ENCODE data around the gene TMCC1. TPM values are rescaled to one million over a fixed set of nuclear protein-coding genes. Genes with fewer than 3 reads are reported as not detected.

TMCC1 gene
- polyA plus RNA-seq, 2 of the 4 experiments (the other 2 are of a cell fraction) = 30.3 to 75.7 TPM

GRCh38 chr3:129603561-129603942 lies 290.0 kb downstream of the TMCC1 start:
- no peak for TF ChIP-seq FOSB (CRISPR knock-in tag; IDR thresholded peaks at IDR 0.05)
- no peak for TF ChIP-seq ZNF302 (CRISPR knock-in tag; IDR thresholded peaks at IDR 0.05)
- TF ChIP-seq CBX2 (IDR thresholded peaks at IDR 0.05; ENCODE audit: borderline replicate concordance, low read depth) = no peak
- no peak for TF ChIP-seq MAZ (IDR thresholded peaks at IDR 0.05; ENCODE audit: borderline replicate concordance, low read depth, low read length)
- no peak for TF ChIP-seq HOXB13 (CRISPR knock-in tag; IDR thresholded peaks at IDR 0.05; ENCODE audit: low read depth)
- no peak for TF ChIP-seq NFE2L2 (conservative IDR thresholded peaks at IDR 0.05; ENCODE audit: low read length)
- TF ChIP-seq ZFP36 (IDR thresholded peaks at IDR 0.05; ENCODE audit: borderline replicate concordance, partially characterized antibody) = no peak
- no peak for TF ChIP-seq SMC3 (IDR thresholded peaks at IDR 0.05)
- TF ChIP-seq GATA3 (IDR thresholded peaks at IDR 0.05; ENCODE audit: borderline replicate concordance) = no peak
- FAIRE-seq = no peak
- ATAC-seq = no peak
- ChIA-PET CTCF (interaction anchor here (0.5 kb wide), 1 partner anchor 10 kb away, joined by 3 read pairs; no protein-coding TSS in a partner anchor), POLR2A (no interaction called here)
- H3K4me2 ChIP-seq = peak overlapping the region; percentile 86
- DNase-seq (ENCODE audit: low read depth in 1 of 2, low spot score in 1 of 2) = no peak
- H3K9me3 ChIP-seq = no peaks in the 10 kb centered on the region
- peaks cover 69% of the 10 kb centered on the region for H3K4me1 ChIP-seq
- peak overlapping the region; percentile 62 to 97 for H3K27ac ChIP-seq
- peak overlapping the region; percentile 89 for H3K4me3 ChIP-seq
- 55% methylated on average over 7 of the region's 7 CpGs for WGBS (ENCODE audit: missing lambda C conversion rate)

GRCh38 chr3:129602730-129603560 lies 290.6 kb downstream of the TMCC1 start:
- peak; percentile 34 for TF ChIP-seq ZFP36 (IDR thresholded peaks at IDR 0.05; ENCODE audit: borderline replicate concordance, partially characterized antibody)
- TF ChIP-seq FOXS1 (CRISPR knock-in tag; IDR thresholded peaks at IDR 0.05) = no peak
- TF ChIP-seq RCOR1 (IDR thresholded peaks at IDR 0.05; ENCODE audit: low read depth, low read length) = no peak
- TF ChIP-seq KDM5A (IDR thresholded peaks at IDR 0.05) = no peak
- TF ChIP-seq KDM1A (IDR thresholded peaks at IDR 0.05; ENCODE audit: low read depth) = peak; percentile 84; the same call in 1 of the 2 replicates
- TF ChIP-seq FOSL2 (IDR thresholded peaks at IDR 0.05) = no peak
- peak; percentile 67 for TF ChIP-seq FOSL2 (CRISPR knock-in tag; IDR thresholded peaks at IDR 0.05)
- TF ChIP-seq CHD2 (IDR thresholded peaks at IDR 0.05; ENCODE audit: low read length, partially characterized antibody) = no peak
- TF ChIP-seq JUN (IDR thresholded peaks at IDR 0.05) = no peak
- TF ChIP-seq RNF2 (IDR thresholded peaks at IDR 0.05; ENCODE audit: borderline replicate concordance, low read depth) = no peak
- peak; percentile 45; the same call in 1 of the 2 replicates for TF ChIP-seq HDAC2 (IDR thresholded peaks at IDR 0.05)
- H3K27ac ChIP-seq = peak overlapping the region; percentile 62 to 97
- ATAC-seq (peak; percentile 31 to 48; a peak in 3 of 6 replicates), FAIRE-seq (no peak), DNase-seq (ENCODE audit: low read depth in 1 of 2, low spot score in 1 of 2) (peak; percentile 44 to 81)
- H3K4me2 ChIP-seq = peak overlapping the region; percentile 86
- no peaks in the 10 kb centered on the region for H3K9me3 ChIP-seq
- WGBS (ENCODE audit: missing lambda C conversion rate) = 59% methylated on average over 5 of the region's 15 CpGs
- CTCF ChIA-PET = interaction anchor here (0.5 kb wide), 1 partner anchor 10 kb away, joined by 3 read pairs; no protein-coding TSS in a partner anchor
- peaks cover 69% of the 10 kb centered on the region for H3K4me1 ChIP-seq
- peak overlapping the region; percentile 89 for H3K4me3 ChIP-seq
- POLR2A ChIA-PET = interaction anchor here (1.1 kb wide), 1 partner anchor 24 kb away, joined by 3 read pairs; no protein-coding TSS in a partner anchor

- ATAC-seq = no peak
- FAIRE-seq = no peak
- Histone ChIP-seq H3K4me3 (no peak overlapping the region), H3K27ac (peak overlapping the region; percentile 62 to 97; a peak in 4 of 6 replicates), H3K4me1 (peaks cover 69% of the 10 kb centered on the region), H3K4me2 (peak overlapping the region; percentile 86), H3K9me3 (no peaks in the 10 kb centered on the region)
- ChIA-PET POLR2A (interaction anchor here (1.1 kb wide), 1 partner anchor 24 kb away, joined by 3 read pairs; no protein-coding TSS in a partner anchor), CTCF (no interaction called here)
- DNase-seq (ENCODE audit: low read depth in 1 of 2, low spot score in 1 of 2) = no peak
- WGBS (ENCODE audit: missing lambda C conversion rate) = 96% methylated on average over 11 of the region's 11 CpGs
- TF ChIP-seq EHMT2 (IDR thresholded peaks at IDR 0.05; ENCODE audit: low read depth) = no peak
- TF ChIP-seq ZC3H11A (IDR thresholded peaks at IDR 0.05) = no peak
- TF ChIP-seq CHD2 (IDR thresholded peaks at IDR 0.05; ENCODE audit: low read length, partially characterized antibody) = no peak
- no peak for TF ChIP-seq RFX5 (IDR thresholded peaks at IDR 0.05)
These were observed 291.2 kb downstream of the TMCC1 start for GRCh38 chr3:129602309-129602708.

Data from A549 (cell line).